SK-N-SH (cell line): ENCODE results near the gene TNNT2. TPM values are rescaled to one million over a fixed set of nuclear protein-coding genes. Genes with fewer than 3 reads are reported as not detected.

Experiments used
- CTCF ChIA-PET: fragments of 300-600, 350-600 bp; formaldehyde crosslinking; extraction: SDS; loops from one replicate; lab custom pipeline; 2021; lab: Yijun Ruan, JAX
- POLR2A ChIA-PET: fragments of 350-600 bp; sonication (Branson Sonifier 250); formaldehyde crosslinking; extraction: SDS; loops from one replicate; lab custom pipeline; 2020; ENCODE audit warnings: antibody characterized with exemption, inconsistent platforms; lab: Yijun Ruan, JAX
- DNase-seq: peaks from one replicate; pipeline ENCODE4 v3.0.0; 2012
- H2AFZ ChIP-seq: fragments of 200-600 bp; sonication (generic); 2 replicates; pipeline ENCODE4 v1.8.1; 2016; ENCODE audit warnings: antibody characterized with exemption, mild to moderate bottlenecking, low read depth
- H3F3A ChIP-seq: fragments of 200-600 bp; sonication (generic); replicated peaks from 2 replicates; pipeline ENCODE3; 2016; ENCODE audit warnings: antibody characterized with exemption, mild to moderate bottlenecking; ENCODE audit not compliant: insufficient read depth
- H3K27ac ChIP-seq, 2 experiments: fragments of 200-500 bp in 1 of 2; fragments of 200-600 bp in 1 of 2; sonication (Bioruptor generic) in 1 of 2; sonication (generic), shearing (Covaris generic) in 1 of 2; 2 replicates each; pipeline versions ENCODE4 v1.5.1 to v1.6.1; 2014 to 2016; ENCODE audit warnings: low read depth in 2 of 2, inconsistent platforms in 1 of 2, low read length in 1 of 2, mild to moderate bottlenecking in 1 of 2, mixed read lengths in 1 of 2
- H3K27me3 ChIP-seq: fragments of 200-600 bp; sonication (generic), shearing (Covaris generic); 2 replicates; pipeline ENCODE4 v1.6.1; 2016; ENCODE audit warnings: mixed run types; ENCODE audit not compliant: insufficient read depth
- H3K36me3 ChIP-seq, 2 experiments: fragments of 200-500 bp in 1 of 2; fragments of 200-600 bp in 1 of 2; sonication (Bioruptor generic) in 1 of 2; sonication (generic) in 1 of 2; replicated peaks in 1 of 2; 2 replicates each; pipeline versions ENCODE3 to v1.5.1; 2014 to 2016; ENCODE audit warnings: low read length in 1 of 2, mild to moderate bottlenecking in 1 of 2; ENCODE audit not compliant: insufficient read depth in 2 of 2, control insufficient read depth in 1 of 2
- H3K4me1 ChIP-seq, 2 experiments: fragments of 200-500 bp in 1 of 2; fragments of 200-600 bp in 1 of 2; sonication (Bioruptor generic) in 1 of 2; sonication (generic), shearing (Covaris generic) in 1 of 2; 2 replicates each; pipeline versions ENCODE4 v1.5.1 to v1.6.1; 2014 to 2016; ENCODE audit warnings: low read depth in 1 of 2, low read length in 1 of 2, mixed run types in 1 of 2; ENCODE audit not compliant: insufficient read depth in 2 of 2, control insufficient read depth in 1 of 2
- H3K4me2 ChIP-seq: fragments of 200-600 bp; sonication (generic), shearing (Covaris generic); 2 replicates; pipeline ENCODE4 v1.6.1; 2017; ENCODE audit warnings: mixed run types
- H3K4me3 ChIP-seq, 2 experiments: fragments of 200-500 bp in 1 of 2; fragments of 200-600 bp in 1 of 2; sonication (Bioruptor generic) in 1 of 2; sonication (generic), shearing (Covaris generic) in 1 of 2; 2 replicates each; pipeline versions ENCODE4 v1.5.1 to v1.8.1; 2014 to 2016; ENCODE audit warnings: low read depth in 2 of 2, inconsistent platforms in 1 of 2, low read length in 1 of 2, mild to moderate bottlenecking in 1 of 2, mixed read lengths in 1 of 2, moderate library complexity in 1 of 2
- H3K79me2 ChIP-seq: fragments of 200-600 bp; sonication (generic); 2 replicates; pipeline ENCODE4 v1.8.1; 2017; ENCODE audit warnings: mild to moderate bottlenecking; ENCODE audit not compliant: insufficient read depth
- H3K9ac ChIP-seq: fragments of 200-600 bp; sonication (generic); 2 replicates; pipeline ENCODE4 v1.6.1; 2017; ENCODE audit warnings: mixed run types
- H3K9me2 ChIP-seq: fragments of 200-600 bp; sonication (generic); 2 replicates; pipeline ENCODE4 v1.6.1; 2017; ENCODE audit warnings: mixed run types
- H3K9me3 ChIP-seq: fragments of 200-600 bp; sonication (generic); 2 replicates; pipeline ENCODE4 v1.6.1; 2017; ENCODE audit warnings: mixed run types, mild to moderate bottlenecking, moderate library complexity
- H4K20me1 ChIP-seq: fragments of 200-600 bp; sonication (generic); 2 replicates; pipeline ENCODE4 v1.6.1; 2017; ENCODE audit warnings: mild to moderate bottlenecking, mixed run types; ENCODE audit not compliant: insufficient read depth
- ELF1 ChIP-seq: IDR thresholded peaks from 2 replicates; pipeline ENCODE4 v1.4.0; 2012
- EP300 ChIP-seq, 2 experiments: IDR thresholded peaks; 2 replicates each; pipeline versions ENCODE4 v1.4.0 to v1.6.1; 2012; ENCODE audit warnings: borderline replicate concordance in 1 of 2, low read depth in 1 of 2, low read length in 1 of 2
- EZH2phosphoT487 ChIP-seq: fragments of 200-600 bp; sonication (generic); IDR thresholded peaks from 2 replicates; pipeline ENCODE4 v1.6.1; 2017; ENCODE audit warnings: low read depth, mixed run types, mild to moderate bottlenecking, antibody characterized with exemption, moderate library complexity, borderline replicate concordance
- FOSL2 ChIP-seq: IDR thresholded peaks from 2 replicates; pipeline ENCODE4 v1.4.0; 2012; ENCODE audit warnings: low read depth, mild to moderate bottlenecking, moderate library complexity, borderline replicate concordance
- GABPA ChIP-seq: IDR thresholded peaks from 2 replicates; pipeline ENCODE4 v1.4.0; 2012; ENCODE audit warnings: low read depth, mild to moderate bottlenecking
- REST ChIP-seq: IDR thresholded peaks from 2 replicates; pipeline ENCODE4 v1.6.1; 2012; ENCODE audit warnings: mild to moderate bottlenecking, low read depth, low read length, moderate library complexity
- RFX5 ChIP-seq: IDR thresholded peaks from 2 replicates; pipeline ENCODE4 v1.6.1; 2012; ENCODE audit warnings: mild to moderate bottlenecking, improper control_type of control experiment, low read length
- RXRA ChIP-seq: IDR thresholded peaks from 2 replicates; pipeline ENCODE4 v1.4.0; 2012; ENCODE audit warnings: low read depth, mild to moderate bottlenecking, borderline replicate concordance
- SIN3A ChIP-seq: IDR thresholded peaks from 2 replicates; pipeline ENCODE4 v1.6.1; 2012; ENCODE audit warnings: low read depth, mild to moderate bottlenecking, low read length, moderate library complexity, borderline replicate concordance
- TAF1 ChIP-seq: IDR thresholded peaks from 2 replicates; pipeline ENCODE4 v1.6.1; 2012; ENCODE audit warnings: low read depth, mild to moderate bottlenecking, low read length, moderate library complexity, borderline replicate concordance
- TCF12 ChIP-seq: IDR thresholded peaks from 2 replicates; pipeline ENCODE4 v1.4.0; 2012
- TEAD4 ChIP-seq: IDR thresholded peaks from 2 replicates; pipeline ENCODE4 v1.4.0; 2012; ENCODE audit warnings: mild to moderate bottlenecking, borderline replicate concordance; ENCODE audit not compliant: insufficient read depth
- USF1 ChIP-seq: IDR thresholded peaks from 2 replicates; pipeline ENCODE4 v1.4.0; 2012; ENCODE audit warnings: low read depth, borderline replicate concordance
- USF2 ChIP-seq: fragments of 150-350 bp; IDR thresholded peaks from 2 replicates; pipeline ENCODE4 v1.6.1; 2017; ENCODE audit warnings: antibody characterized with exemption, low read length, low read depth, borderline replicate concordance
- YY1 ChIP-seq: IDR thresholded peaks from 2 replicates; pipeline ENCODE4 v1.4.0; 2012; ENCODE audit warnings: low read depth, mild to moderate bottlenecking
- WGBS: methylation state at CpG from one replicate; pipeline ENCODE4 v1.1.6; 2017; ENCODE audit warnings: low lambda C conversion rate; 5-methylcytosine and 5-hydroxymethylcytosine counted together
- polyA plus RNA-seq, 3 experiments: library from polyadenylated mRNA; depleted of rRNA; stranded (reverse); fragments of >200 nt; gene quantifications; 2 replicates each; pipeline ENCODE4 v1.2.3, GENCODE V29; 2012

Gene TNNT2
- polyA plus RNA-seq, 1 of the 3 experiments (the other 2 are of a cell fraction) = 0.33 TPM

GRCh38 chr1:201351617-201352016 is 25.9 kb downstream of the TNNT2 start (continued):
- TF ChIP-seq USF2 (no peak), TEAD4 (no peak), TAF1 (no peak)

- 62% methylated on average over 7 of the region's 7 CpGs for WGBS
- H3K9me3 ChIP-seq = no peaks in the 10 kb centered on the region
- no peak overlapping the region for H3K27ac ChIP-seq
- no peak overlapping the region for H3K9ac ChIP-seq
- no peaks in the 10 kb centered on the region for H3K9me2 ChIP-seq
- DNase-seq = no peak
- H3K4me1 ChIP-seq = peaks cover 0 to 7% of the 10 kb centered on the region in 2 experiments; a peak in 2 of 4 replicates
- H3K27me3 ChIP-seq = peaks cover 1% of the 10 kb centered on the region; the same call in 1 of the 2 replicates
- TF ChIP-seq RXRA (no peak), REST (no peak), FOSL2 (no peak), EZH2phosphoT487 (no peak), RFX5 (no peak), TCF12 (no peak), USF1 (no peak), EP300 (IDR thresholded peaks at IDR 0.05; ENCODE audit: borderline replicate concordance in 1 of 2, low read depth in 1 of 2, low read length in 1 of 2) (no peak), YY1 (no peak), GABPA (no peak), ELF1 (no peak), SIN3A (no peak)
- ChIA-PET CTCF (interaction anchor here (5.9 to 7.7 kb wide), 3 partner anchors 9 to 98 kb away, joined by 103 to 143 read pairs (median 126); no protein-coding TSS in a partner anchor), POLR2A (no interaction called here)
- H4K20me1 ChIP-seq = no peaks in the 10 kb centered on the region
- no peak overlapping the region for H2AFZ ChIP-seq
- no peak overlapping the region for H3K4me3 ChIP-seq
- no peaks in the 10 kb centered on the region for H3F3A ChIP-seq
- no peak overlapping the region for H3K4me2 ChIP-seq
- no peaks in the 10 kb centered on the region for H3K36me3 ChIP-seq
- H3K79me2 ChIP-seq = no peaks in the 10 kb centered on the region
These were observed 26.6 kb downstream of the TNNT2 start for GRCh38 chr1:201350884-201351283.
